ENCODE results near the gene CLIC3.
"Not testable (repeated sequence)": the region's sequence is repeated elsewhere in the genome, so short reads cannot be mapped to it uniquely, and the experiment has no call there.

CLIC3 gene

GRCh38 chr9:137038916-137039315 lies 42.5 kb upstream of the CLIC3 start:
- no peaks in the 10 kb centered on the region for H3K9me3 ChIP-seq (ENCODE audit: control insufficient read depth in 2 of 2, low read length in 2 of 2)
- H3K27ac ChIP-seq (ENCODE audit: low read depth in 2 of 2, low read length in 2 of 2): no peak overlapping the region
- no peak overlapping the region for H3K9ac ChIP-seq (ENCODE audit: low read depth in 1 of 2, low read length in 2 of 2)
- peaks cover 9 to 19% of the 10 kb centered on the region in 2 donors for H3K4me1 ChIP-seq (ENCODE audit: control insufficient read depth in 2 of 2, insufficient read depth in 2 of 2, low read length in 2 of 2)
- no peak overlapping the region for H3K4me3 ChIP-seq (ENCODE audit: low read length in 2 of 2)
- no peaks in the 10 kb centered on the region for H3K36me3 ChIP-seq (ENCODE audit: control insufficient read depth in 2 of 2, insufficient read depth in 2 of 2, low read length in 2 of 2)
- H3K27me3 ChIP-seq (ENCODE audit: control insufficient read depth in 2 of 2, insufficient read depth in 2 of 2, low read length in 2 of 2): no peaks in the 10 kb centered on the region

GRCh38 chr9:137037483-137037882 lies 41.1 kb upstream of the CLIC3 start:
- H3K27me3 ChIP-seq (ENCODE audit: control insufficient read depth in 2 of 2, insufficient read depth in 2 of 2, low read length in 2 of 2): no peaks in the 10 kb centered on the region
- H3K4me3 ChIP-seq (ENCODE audit: low read length in 2 of 2): no peak overlapping the region
- H3K4me1 ChIP-seq (ENCODE audit: control insufficient read depth in 2 of 2, insufficient read depth in 2 of 2, low read length in 2 of 2): peaks cover 9 to 14% of the 10 kb centered on the region in 2 donors
- no peak overlapping the region for H3K9ac ChIP-seq (ENCODE audit: low read depth in 1 of 2, low read length in 2 of 2)
- H3K36me3 ChIP-seq (ENCODE audit: control insufficient read depth in 2 of 2, insufficient read depth in 2 of 2, low read length in 2 of 2): no peaks in the 10 kb centered on the region
- no peak overlapping the region for H3K27ac ChIP-seq (ENCODE audit: low read depth in 2 of 2, low read length in 2 of 2)
- no peaks in the 10 kb centered on the region for H3K9me3 ChIP-seq (ENCODE audit: control insufficient read depth in 2 of 2, low read length in 2 of 2)

- Histone ChIP-seq H3K4me3 (ENCODE audit: low read length in 2 of 2) (no peak overlapping the region), H3K27ac (ENCODE audit: low read depth in 2 of 2, low read length in 2 of 2) (no peak overlapping the region), H3K27me3 (ENCODE audit: control insufficient read depth in 2 of 2, insufficient read depth in 2 of 2, low read length in 2 of 2) (no peaks in the 10 kb centered on the region), H3K36me3 (ENCODE audit: control insufficient read depth in 2 of 2, insufficient read depth in 2 of 2, low read length in 2 of 2) (no peaks in the 10 kb centered on the region), H3K9me3 (ENCODE audit: control insufficient read depth in 2 of 2, low read length in 2 of 2) (no peaks in the 10 kb centered on the region), H3K4me1 (ENCODE audit: control insufficient read depth in 2 of 2, insufficient read depth in 2 of 2, low read length in 2 of 2) (peaks cover 9 to 15% of the 10 kb centered on the region in 2 donors), H3K9ac (ENCODE audit: low read depth in 1 of 2, low read length in 2 of 2) (no peak overlapping the region)
Measured at GRCh38 chr9:137037035-137037434, 40.7 kb upstream of the CLIC3 start.

- no peaks in the 10 kb centered on the region for H3K9me3 ChIP-seq (ENCODE audit: control insufficient read depth in 2 of 2, low read length in 2 of 2)
- H3K27ac ChIP-seq (ENCODE audit: low read depth in 2 of 2, low read length in 2 of 2): no peak overlapping the region
- H3K27me3 ChIP-seq (ENCODE audit: control insufficient read depth in 2 of 2, insufficient read depth in 2 of 2, low read length in 2 of 2): no peaks in the 10 kb centered on the region
- H3K4me3 ChIP-seq (ENCODE audit: low read length in 2 of 2): no peak overlapping the region
- no peaks in the 10 kb centered on the region for H3K36me3 ChIP-seq (ENCODE audit: control insufficient read depth in 2 of 2, insufficient read depth in 2 of 2, low read length in 2 of 2)
- H3K9ac ChIP-seq (ENCODE audit: low read depth in 1 of 2, low read length in 2 of 2): no peak overlapping the region
- peaks cover 14 to 22% of the 10 kb centered on the region in 2 donors for H3K4me1 ChIP-seq (ENCODE audit: control insufficient read depth in 2 of 2, insufficient read depth in 2 of 2, low read length in 2 of 2)
Measured at GRCh38 chr9:137035937-137036336, 39.6 kb upstream of the CLIC3 start.

- no peaks in the 10 kb centered on the region for H3K36me3 ChIP-seq (ENCODE audit: control insufficient read depth in 2 of 2, insufficient read depth in 2 of 2, low read length in 2 of 2)
- peak overlapping the region; percentile 34 to 61 for H3K9ac ChIP-seq (ENCODE audit: low read depth in 1 of 2, low read length in 2 of 2)
- H3K4me3 ChIP-seq (ENCODE audit: low read length in 2 of 2): no peak overlapping the region
- H3K27ac ChIP-seq (ENCODE audit: low read depth in 2 of 2, low read length in 2 of 2): no peak overlapping the region
- peaks cover 18 to 22% of the 10 kb centered on the region in 2 donors for H3K4me1 ChIP-seq (ENCODE audit: control insufficient read depth in 2 of 2, insufficient read depth in 2 of 2, low read length in 2 of 2)
- no peaks in the 10 kb centered on the region for H3K9me3 ChIP-seq (ENCODE audit: control insufficient read depth in 2 of 2, low read length in 2 of 2)
- no peaks in the 10 kb centered on the region for H3K27me3 ChIP-seq (ENCODE audit: control insufficient read depth in 2 of 2, insufficient read depth in 2 of 2, low read length in 2 of 2)
Measured at GRCh38 chr9:137035507-137035834, 39.1 kb upstream of the CLIC3 start.

GRCh38 chr9:137034709-137035506 lies 38.5 kb upstream of the CLIC3 start:
- H3K9me3 ChIP-seq (ENCODE audit: control insufficient read depth in 2 of 2, low read length in 2 of 2): no peaks in the 10 kb centered on the region
- H3K4me1 ChIP-seq (ENCODE audit: control insufficient read depth in 2 of 2, insufficient read depth in 2 of 2, low read length in 2 of 2): peaks cover 23 to 28% of the 10 kb centered on the region in 2 donors
- no peaks in the 10 kb centered on the region for H3K27me3 ChIP-seq (ENCODE audit: control insufficient read depth in 2 of 2, insufficient read depth in 2 of 2, low read length in 2 of 2)
- H3K27ac ChIP-seq (ENCODE audit: low read depth in 2 of 2, low read length in 2 of 2): peak overlapping the region; percentile 59 to 61
- H3K4me3 ChIP-seq (ENCODE audit: low read length in 2 of 2): peak overlapping the region in 1 of 2 donors; percentile 28
- no peaks in the 10 kb centered on the region for H3K36me3 ChIP-seq (ENCODE audit: control insufficient read depth in 2 of 2, insufficient read depth in 2 of 2, low read length in 2 of 2)
- H3K9ac ChIP-seq (ENCODE audit: low read depth in 1 of 2, low read length in 2 of 2): peak overlapping the region; percentile 34 to 61

GRCh38 chr9:137034039-137034708 lies 37.8 kb upstream of the CLIC3 start:
- peaks cover 29 to 34% of the 10 kb centered on the region in 2 donors for H3K4me1 ChIP-seq (ENCODE audit: control insufficient read depth in 2 of 2, insufficient read depth in 2 of 2, low read length in 2 of 2)
- H3K9ac ChIP-seq (ENCODE audit: low read depth in 1 of 2, low read length in 2 of 2): peak overlapping the region in 1 of 2 donors; percentile 61
- H3K27me3 ChIP-seq (ENCODE audit: control insufficient read depth in 2 of 2, insufficient read depth in 2 of 2, low read length in 2 of 2): no peaks in the 10 kb centered on the region
- no peaks in the 10 kb centered on the region for H3K36me3 ChIP-seq (ENCODE audit: control insufficient read depth in 2 of 2, insufficient read depth in 2 of 2, low read length in 2 of 2)
- no peaks in the 10 kb centered on the region for H3K9me3 ChIP-seq (ENCODE audit: control insufficient read depth in 2 of 2, low read length in 2 of 2)
- H3K4me3 ChIP-seq (ENCODE audit: low read length in 2 of 2): peak overlapping the region in 1 of 2 donors; percentile 28
- peak overlapping the region in 1 of 2 donors; percentile 59 for H3K27ac ChIP-seq (ENCODE audit: low read depth in 2 of 2, low read length in 2 of 2)

GRCh38 chr9:137033481-137033880 lies 37.1 kb upstream of the CLIC3 start:
- H3K9me3 ChIP-seq (ENCODE audit: control insufficient read depth in 2 of 2, low read length in 2 of 2); H3K4me3 ChIP-seq (ENCODE audit: low read length in 2 of 2): not testable (repeated sequence)
- H3K4me1 ChIP-seq (ENCODE audit: control insufficient read depth in 2 of 2, insufficient read depth in 2 of 2, low read length in 2 of 2): peaks cover 36 to 39% of the 10 kb centered on the region in 2 donors

GRCh38 chr9:137032858-137033257 lies 36.5 kb upstream of the CLIC3 start:
- Histone ChIP-seq H3K36me3 (ENCODE audit: control insufficient read depth in 2 of 2, insufficient read depth in 2 of 2, low read length in 2 of 2) (no peaks in the 10 kb centered on the region), H3K4me1 (ENCODE audit: control insufficient read depth in 2 of 2, insufficient read depth in 2 of 2, low read length in 2 of 2) (peaks cover 38 to 41% of the 10 kb centered on the region in 2 donors), H3K27me3 (ENCODE audit: control insufficient read depth in 2 of 2, insufficient read depth in 2 of 2, low read length in 2 of 2) (no peaks in the 10 kb centered on the region), H3K9me3 (ENCODE audit: control insufficient read depth in 2 of 2, low read length in 2 of 2) (no peaks in the 10 kb centered on the region), H3K27ac (ENCODE audit: low read depth in 2 of 2, low read length in 2 of 2) (peak overlapping the region in 1 of 2 donors; percentile 38), H3K4me3 (ENCODE audit: low read length in 2 of 2) (no peak overlapping the region), H3K9ac (ENCODE audit: low read depth in 1 of 2, low read length in 2 of 2) (no peak overlapping the region)

More at GRCh38 chr9:137033481-137033880, 37.1 kb upstream of the CLIC3 start:
- H3K9ac ChIP-seq (ENCODE audit: low read depth in 1 of 2, low read length in 2 of 2); H3K27me3 ChIP-seq (ENCODE audit: control insufficient read depth in 2 of 2, insufficient read depth in 2 of 2, low read length in 2 of 2); H3K27ac ChIP-seq (ENCODE audit: low read depth in 2 of 2, low read length in 2 of 2); H3K36me3 ChIP-seq (ENCODE audit: control insufficient read depth in 2 of 2, insufficient read depth in 2 of 2, low read length in 2 of 2): not testable (repeated sequence)

GRCh38 chr9:137031904-137032640 lies 35.7 kb upstream of the CLIC3 start, which contains the start of gene FUT7:
FUT7 (minus strand) TSS chr9:137032088; CDS start chr9:137031991, 97 bp downstream.
- Histone ChIP-seq H3K4me1 (ENCODE audit: control insufficient read depth in 2 of 2, insufficient read depth in 2 of 2, low read length in 2 of 2) (peaks cover 44 to 47% of the 10 kb centered on the region in 2 donors), H3K4me3 (ENCODE audit: low read length in 2 of 2) (no peak within 1 kb of the TSS), H3K9ac (ENCODE audit: low read depth in 1 of 2, low read length in 2 of 2) (no peak within 1 kb of the TSS), H3K27me3 (ENCODE audit: control insufficient read depth in 2 of 2, insufficient read depth in 2 of 2, low read length in 2 of 2) (no peaks in the 10 kb centered on the region), H3K36me3 (ENCODE audit: control insufficient read depth in 2 of 2, insufficient read depth in 2 of 2, low read length in 2 of 2) (no peaks in the 10 kb centered on the region), H3K9me3 (ENCODE audit: control insufficient read depth in 2 of 2, low read length in 2 of 2) (no peaks in the 10 kb centered on the region), H3K27ac (ENCODE audit: low read depth in 2 of 2, low read length in 2 of 2) (peak within 1 kb of the TSS in 1 of 2 donors; percentile 38)
